Heart right ventricle (tissue), 16 donors: ENCODE measurements around the gene DMRT1. TPM values are rescaled to one million over a fixed set of nuclear protein-coding genes. Genes with fewer than 3 reads are reported as not detected.

Experiments
- ATAC-seq, 8 donors: fragments of 200-7000 bp; cut with Tn5 transposase; one replicate each; pipeline ENCODE4 v1.9.1; 2020; ENCODE audit warnings: mild to moderate bottlenecking in 8 of 8, moderate library complexity in 8 of 8, moderate number of reproducible peaks in 1 of 8
- DNase-seq, 2 donors: peaks; one replicate each; pipeline ENCODE4 v3.0.0-alpha.2; 2020
- H3K27ac ChIP-seq, 10 donors: fragments of 200-600 bp; sonication (generic) in 2 of 10; one replicate each; pipeline versions ENCODE4 v1.5.0 to v1.8.0; 2020 to 2022; ENCODE audit warnings: mild to moderate bottlenecking in 3 of 10
- H3K27me3 ChIP-seq, 7 donors: fragments of 200-600 bp; one replicate each; pipeline ENCODE4 v1.8.0; 2021 to 2022; ENCODE audit warnings: mild to moderate bottlenecking in 2 of 7
- H3K36me3 ChIP-seq, 9 donors: fragments of 200-600 bp; sonication (generic) in 1 of 9; one replicate each; pipeline versions ENCODE4 v1.5.0 to v1.8.0; 2020 to 2022; ENCODE audit warnings: mild to moderate bottlenecking in 2 of 9
- H3K4me1 ChIP-seq, 9 donors: fragments of 200-600 bp; sonication (generic) in 1 of 9; one replicate each; pipeline versions ENCODE4 v1.5.0 to v1.8.0; 2020 to 2022; ENCODE audit warnings: mild to moderate bottlenecking in 4 of 9
- H3K4me3 ChIP-seq, 10 donors: fragments of 200-600 bp; sonication (generic) in 2 of 10; one replicate each; pipeline versions ENCODE4 v1.5.0 to v1.8.0; 2020 to 2022; ENCODE audit warnings: mild to moderate bottlenecking in 7 of 10, moderate library complexity in 2 of 10
- H3K9me3 ChIP-seq, 11 donors: fragments of 200-600 bp in 10 of 11; sonication (generic) in 2 of 11; one replicate each; pipeline versions ENCODE4 v1.5.0 to v1.8.0; 2013 to 2022; ENCODE audit warnings: mild to moderate bottlenecking in 2 of 11, control low read depth in 1 of 11, moderate library complexity in 1 of 11
- CTCF ChIP-seq, 9 donors: fragments of 200-600 bp; sonication (generic) in 2 of 9; IDR thresholded peaks; one replicate each; pipeline versions ENCODE4 v1.5.0 to v1.8.0; 2021 to 2022; ENCODE audit warnings: antibody characterized with exemption in 9 of 9, mild to moderate bottlenecking in 5 of 9, moderate library complexity in 1 of 9
- WGBS, 2 donors: extraction: QIAGEN DNeasy Blood & Tissue Kit; methylation state at CpG; one replicate each; pipeline ENCODE4 v1.1.7; 2013; ENCODE audit warnings: inconsistent platforms in 1 of 2; 5-methylcytosine and 5-hydroxymethylcytosine counted together
- intact Hi-C, 10 donors: fragments of 100-400 bp; cut with DNase I; formaldehyde crosslinking; loops; one replicate each; pipeline versions ENCODE4 v1.11.1 to v1.14.2; 2022
- polyA plus RNA-seq, 2 donors: library from polyadenylated mRNA; stranded (reverse); fragments of 200-250 nt; gene quantifications; one replicate each; pipeline ENCODE4 v1.2.3, GENCODE V29; 2013
- total RNA-seq, 10 donors: library from RNA; stranded (reverse); fragmentation: NEBNext Ultra II Directional in 3 of 10; extraction: Animal tissue kit (Norgen Biotek cat#: 25700) in 3 of 10; gene quantifications; one replicate each; pipeline versions ENCODE4 v1.2.1 to v1.2.4, GENCODE V29; 2021 to 2023
- donor health status: Arrhythmogenic right ventricular cardiomyopathy.
- donor health status: ischemic (EF 13 %, LVEDD 7.1; RV severe dilation, severe dysfunction).
- donor health status: healthy with polysubstance abuse.
- donor health status: DM: no; HTN: yes; CAD: no.
- donor health status: DM: no; HTN: no; CAD: no.
- donor health status: ischemic (EF 25% LVEDD 6.9; RV normal size, moderate dysfunction).
- donor health status: ischemic (EF 25% LVEDD 5.7; RV mildly dilated, moderate dysfunction).
- donor health status: healthy.
- donor health status: DM: yes; HTN: yes; CAD: no.
- donor health status: Ischemic cardiomyopathy.
- donor health status: ischemic (EF 35%, LVEDD 5.7; RV mildly dilated, moderate dysfunction).
- donor health status: nonischemic (EF 11% LVEDD 7.7; RV severe dilation, severe dysfunction).
- donor health status: DM: yes; HTN: yes; CAD: no.
- donor health status: PGD.
- donor health status: ischemic (EF 29% LVEDD 5.4; RV normal size, mild dysfunction).
- donor health status: nonischemic (EF 23%, LVEDD 6.1; RV moderate dilation, normal function).

The DMRT1 gene
- total and polyA plus RNA-seq, 12 donors = not detected

- peaks cover 0 to 77% (median 29%) of the 10 kb centered on the region in 7 donors for H3K27me3 ChIP-seq
- no peaks in the 10 kb centered on the region for H3K9me3 ChIP-seq
- H3K36me3 ChIP-seq = no peaks in the 10 kb centered on the region
- no peak for TF ChIP-seq CTCF (IDR thresholded peaks at IDR 0.05)
- no peak for DNase-seq
- H3K4me3 ChIP-seq = no peak overlapping the region
- ATAC-seq = no peak
- H3K27ac ChIP-seq = no peak overlapping the region
- 87% methylated on average over 3 of the region's 3 CpGs for WGBS, 2 donors
- intact Hi-C loops = loop anchor here in 8 of 10 donors (2.0 to 10.0 kb wide), 9 partner anchors 113 to 663 kb away; no protein-coding TSS in a partner anchor
- peaks cover 0 to 22% (median 0%) of the 10 kb centered on the region in 9 donors for H3K4me1 ChIP-seq
Measured at GRCh38 chr9:1007312-1007711, 165.8 kb downstream of the DMRT1 start.

GRCh38 chr9:1008216-1008615, 166.7 kb downstream of the DMRT1 start:
- Histone ChIP-seq H3K27me3 (peaks cover 0 to 68% (median 26%) of the 10 kb centered on the region in 7 donors), H3K9me3 (no peaks in the 10 kb centered on the region), H3K4me1 (peaks cover 0 to 22% (median 0%) of the 10 kb centered on the region in 9 donors), H3K27ac (no peak overlapping the region), H3K4me3 (no peak overlapping the region), H3K36me3 (no peaks in the 10 kb centered on the region)
- intact Hi-C loops = loop anchor here in 8 of 10 donors (2.0 to 10.0 kb wide), 9 partner anchors 113 to 663 kb away; no protein-coding TSS in a partner anchor
- no peak for TF ChIP-seq CTCF (IDR thresholded peaks at IDR 0.05)
- WGBS, 2 donors = 83 to 94% methylated on average over 3 of the region's 3 CpGs
- ATAC-seq (no peak), DNase-seq (no peak)

DNA sequence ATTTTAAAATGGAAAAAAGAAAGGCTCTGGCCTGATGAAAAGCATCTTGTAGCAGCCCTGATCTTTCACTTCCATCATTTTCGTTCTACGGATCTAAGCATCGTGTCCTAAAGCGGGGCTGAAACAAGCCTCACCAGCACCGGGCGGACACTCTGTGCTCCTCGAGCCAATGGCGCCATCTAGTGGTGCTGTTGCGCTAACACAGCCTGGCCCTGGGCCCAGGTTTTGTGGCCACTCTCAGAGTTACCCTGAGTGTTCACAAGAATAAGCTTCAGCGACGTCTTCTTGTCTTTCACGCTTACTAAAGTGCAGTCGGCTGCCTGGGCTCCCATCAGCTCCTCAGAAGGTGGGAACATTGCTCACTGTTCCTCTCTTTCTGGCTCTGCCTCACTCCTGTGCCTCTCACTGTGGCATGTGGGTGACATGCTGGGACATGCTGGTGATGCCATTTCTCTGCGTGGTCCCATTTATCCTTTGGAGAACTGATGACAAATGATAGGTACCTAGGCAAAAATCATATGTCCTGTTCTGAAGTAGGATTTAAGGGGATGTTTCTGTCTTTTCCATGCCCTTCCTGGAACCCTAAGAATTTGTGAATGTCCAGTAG, 167.7 kb downstream of the DMRT1 start:
- DNase-seq = peak; percentile 72 to 84
- WGBS, 2 donors = 7% methylated on average over 14 of the region's 14 CpGs
- H3K36me3 ChIP-seq = no peaks in the 10 kb centered on the region
- H3K27me3 ChIP-seq = peaks cover 0 to 58% (median 26%) of the 10 kb centered on the region in 7 donors
- intact Hi-C loops = loop anchor here in 8 of 10 donors (1.0 to 10.0 kb wide), 10 partner anchors 114 to 664 kb away; no protein-coding TSS in a partner anchor
- TF ChIP-seq CTCF (IDR thresholded peaks at IDR 0.05) = peak; percentile 89 to 98 (median 94)
- H3K4me3 ChIP-seq = no peak overlapping the region
- H3K4me1 ChIP-seq = peaks cover 0 to 22% (median 0%) of the 10 kb centered on the region in 9 donors
- ATAC-seq = peak; percentile 87 to 95 (median 92)
- H3K27ac ChIP-seq = no peak overlapping the region
- H3K9me3 ChIP-seq = no peaks in the 10 kb centered on the region

GRCh38 chr9:1013021-1013420, 171.5 kb downstream of the DMRT1 start:
- TF ChIP-seq CTCF (IDR thresholded peaks at IDR 0.05) = no peak
- H3K27me3 ChIP-seq = peaks cover 0 to 47% (median 19%) of the 10 kb centered on the region in 7 donors
- WGBS, 2 donors = 66 to 71% methylated on average over 5 of the region's 5 CpGs
- no peak overlapping the region for H3K4me3 ChIP-seq
- DNase-seq = no peak
- ATAC-seq = no peak
- H3K4me1 ChIP-seq = peaks cover 0 to 22% (median 0%) of the 10 kb centered on the region in 9 donors
- H3K27ac ChIP-seq = no peak overlapping the region
- intact Hi-C loops = loop anchor here in 1 of 10 donors (10.0 kb wide), 1 partner anchor 62 kb away; no protein-coding TSS in a partner anchor
- no peaks in the 10 kb centered on the region for H3K9me3 ChIP-seq
- H3K36me3 ChIP-seq = no peaks in the 10 kb centered on the region
